H1 (cell line): ENCODE data around the gene CCDC137. TPM values are rescaled to one million over a fixed set of nuclear protein-coding genes. Genes with fewer than 3 reads are reported as not detected.

ENCODE experiments used
- ATF3 ChIP-seq: IDR thresholded peaks from 2 replicates; pipeline ENCODE4 v1.6.1; 2011; ENCODE audit warnings: low read depth, mild to moderate bottlenecking, low read length; ENCODE audit not compliant: insufficient read depth
- BCL11A ChIP-seq, 2 experiments: IDR thresholded peaks; one replicate each; pipeline ENCODE4 v1.6.1; 2011; ENCODE audit warnings: low read depth in 2 of 2, low read length in 2 of 2, mild to moderate bottlenecking in 2 of 2
- BRCA1 ChIP-seq: IDR thresholded peaks from 2 replicates; pipeline ENCODE4 v1.6.1; 2012; ENCODE audit warnings: low read depth, low read length, improper control_type of control experiment
- EGR1 ChIP-seq: IDR thresholded peaks from 2 replicates; pipeline ENCODE4 v1.6.1; 2011; ENCODE audit warnings: low read depth, low read length, borderline replicate concordance
- PHF8 ChIP-seq: fragments of 200-600 bp; sonication (generic); conservative IDR thresholded peaks from 2 replicates; pipeline ENCODE4 v1.7.1; 2012; ENCODE audit warnings: low read depth, mild to moderate bottlenecking, inconsistent platforms, low read length, moderate library complexity
- RBBP5 ChIP-seq: IDR thresholded peaks from 2 replicates; pipeline ENCODE4 v1.7.1; 2012; ENCODE audit warnings: low read depth, mild to moderate bottlenecking, inconsistent platforms, low read length, moderate library complexity, borderline replicate concordance
- USF2 ChIP-seq: IDR thresholded peaks from 2 replicates; pipeline ENCODE4 v1.6.1; 2011; ENCODE audit warnings: low read length, improper control_type of control experiment
- polyA plus RNA-seq, 7 experiments: library from polyadenylated mRNA; depleted of rRNA in 3 of 7; stranded (reverse) in 5 of 7; unstranded in 2 of 7; fragments of >200 nt in 5 of 7; fragments of 200-250 nt in 2 of 7; gene quantifications; 1 replicate in 5 of 7; 2 replicates in 1 of 7; 4 replicates in 1 of 7; pipeline versions ENCODE4 v1.2.1 to v1.2.3, GENCODE V29; 2011 to 2013; ENCODE audit warnings: missing spikeins in 2 of 7, mixed read lengths in 2 of 7
- total RNA-seq: library from RNA; stranded (reverse); fragmentation: NEBNext Ultra II Directional; extraction: Animal tissue kit (Norgen Biotek cat#: 25700); gene quantifications from 2 replicates; pipeline ENCODE4 v1.2.1, GENCODE V29; 2021

Gene CCDC137
- total and polyA plus RNA-seq, 2 of the 8 experiments (the other 6 are each of a cell fraction or from before 2014, with no cell fraction given): 17.6 to 38.6 TPM

GRCh38 chr17:81656118-81656743 lies 10.3 kb upstream of the CCDC137 start, which contains the start of gene PDE6G (continued):
- TF ChIP-seq ATF3 (no peak), BCL11A (IDR thresholded peaks at IDR 0.05; ENCODE audit: low read depth in 2 of 2, low read length in 2 of 2) (no peak), BRCA1 (no peak), RBBP5 (no peak), USF2 (no peak), EGR1 (no peak), PHF8 (no peak)
